HFF-Myc (cell line): ENCODE measurements around the gene WDR64.

Source experiments
- DNase-seq: peaks from one replicate; pipeline ENCODE4 v3.0.0-alpha.2; 2011; ENCODE audit warnings: low read depth; ENCODE audit errors: extremely low read depth
- H3K4me3 ChIP-seq: replicated peaks from 2 replicates; pipeline ENCODE4 v1.5.1; 2011; ENCODE audit warnings: low read depth, mild to moderate bottlenecking, control low read depth, low read length
- TF ChIP-seq, protein P1 (sequence below): IDR thresholded peaks from 2 replicates; pipeline ENCODE4 v1.5.1; 2012; ENCODE audit warnings: mild to moderate bottlenecking, low read depth, low read length, control low read depth; ENCODE audit errors: missing control alignments

WDR64 gene

DNA sequence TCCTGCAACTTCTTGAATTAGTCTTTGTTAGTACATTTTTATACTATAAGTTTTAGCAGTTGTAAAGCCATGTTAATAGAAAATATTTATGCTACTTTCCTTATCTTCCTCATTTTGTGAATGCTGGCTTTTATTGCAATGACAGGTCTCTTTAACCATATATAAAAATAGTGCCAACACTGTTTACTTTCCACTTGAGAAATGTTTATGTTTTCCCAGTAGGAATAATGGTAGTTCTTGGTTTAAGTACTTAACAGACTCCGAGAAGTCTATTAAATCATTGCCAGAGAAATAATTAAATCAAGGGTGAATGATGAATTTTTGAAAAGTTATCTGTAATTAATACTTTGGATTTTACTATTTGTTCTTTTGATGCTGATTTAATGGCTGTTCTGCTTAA lies 21.6 kb upstream of the WDR64 start:
- TF ChIP-seq, protein P1, sequence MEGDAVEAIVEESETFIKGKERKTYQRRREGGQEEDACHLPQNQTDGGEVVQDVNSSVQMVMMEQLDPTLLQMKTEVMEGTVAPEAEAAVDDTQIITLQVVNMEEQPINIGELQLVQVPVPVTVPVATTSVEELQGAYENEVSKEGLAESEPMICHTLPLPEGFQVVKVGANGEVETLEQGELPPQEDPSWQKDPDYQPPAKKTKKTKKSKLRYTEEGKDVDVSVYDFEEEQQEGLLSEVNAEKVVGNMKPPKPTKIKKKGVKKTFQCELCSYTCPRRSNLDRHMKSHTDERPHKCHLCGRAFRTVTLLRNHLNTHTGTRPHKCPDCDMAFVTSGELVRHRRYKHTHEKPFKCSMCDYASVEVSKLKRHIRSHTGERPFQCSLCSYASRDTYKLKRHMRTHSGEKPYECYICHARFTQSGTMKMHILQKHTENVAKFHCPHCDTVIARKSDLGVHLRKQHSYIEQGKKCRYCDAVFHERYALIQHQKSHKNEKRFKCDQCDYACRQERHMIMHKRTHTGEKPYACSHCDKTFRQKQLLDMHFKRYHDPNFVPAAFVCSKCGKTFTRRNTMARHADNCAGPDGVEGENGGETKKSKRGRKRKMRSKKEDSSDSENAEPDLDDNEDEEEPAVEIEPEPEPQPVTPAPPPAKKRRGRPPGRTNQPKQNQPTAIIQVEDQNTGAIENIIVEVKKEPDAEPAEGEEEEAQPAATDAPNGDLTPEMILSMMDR, result no peak
- no peak overlapping the region for H3K4me3 ChIP-seq
- no peak for DNase-seq

DNA sequence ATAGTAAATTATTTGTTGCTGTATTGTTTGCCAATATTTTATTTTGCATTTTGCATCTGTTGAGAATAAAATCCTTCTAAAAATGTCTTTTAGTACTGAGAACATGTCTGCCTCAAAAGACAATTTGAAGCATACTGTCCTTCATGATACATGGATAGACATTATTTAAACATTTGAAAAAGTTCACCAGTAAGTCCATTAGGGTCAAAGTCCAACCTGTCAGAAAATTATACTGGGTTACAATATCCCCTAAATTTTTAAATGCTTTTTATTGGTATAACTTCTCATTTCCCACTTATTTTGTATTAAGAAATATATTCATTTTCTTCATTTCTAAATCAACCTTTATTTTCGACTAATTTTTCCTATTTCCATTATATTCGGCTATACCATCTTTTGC lies 21.2 kb upstream of the WDR64 start:
- no peak for DNase-seq
- no peak overlapping the region for H3K4me3 ChIP-seq
- TF ChIP-seq, protein P1, result no peak

DNA sequence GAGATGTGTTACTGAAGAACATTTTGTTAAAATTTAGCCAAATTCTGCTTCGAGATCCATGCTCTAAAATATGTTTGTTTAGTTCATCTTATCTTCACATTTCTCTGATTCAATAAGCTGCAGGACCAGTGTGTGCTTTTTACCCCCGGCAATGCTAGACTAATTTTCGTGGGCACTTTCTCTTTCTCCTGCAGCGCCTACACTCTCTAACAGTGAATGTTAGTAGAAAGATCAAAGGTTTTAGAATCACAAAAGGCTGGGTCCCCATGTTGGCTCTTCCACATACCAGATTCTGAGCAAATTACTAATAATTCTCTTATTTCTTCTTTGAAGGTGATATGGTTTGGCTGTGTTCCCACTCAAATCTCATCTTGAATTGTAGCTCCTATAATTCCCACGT lies 20.4 kb upstream of the WDR64 start:
- H3K4me3 ChIP-seq, result no peak overlapping the region
- DNase-seq, result no peak
- TF ChIP-seq, protein P1, result no peak

DNA sequence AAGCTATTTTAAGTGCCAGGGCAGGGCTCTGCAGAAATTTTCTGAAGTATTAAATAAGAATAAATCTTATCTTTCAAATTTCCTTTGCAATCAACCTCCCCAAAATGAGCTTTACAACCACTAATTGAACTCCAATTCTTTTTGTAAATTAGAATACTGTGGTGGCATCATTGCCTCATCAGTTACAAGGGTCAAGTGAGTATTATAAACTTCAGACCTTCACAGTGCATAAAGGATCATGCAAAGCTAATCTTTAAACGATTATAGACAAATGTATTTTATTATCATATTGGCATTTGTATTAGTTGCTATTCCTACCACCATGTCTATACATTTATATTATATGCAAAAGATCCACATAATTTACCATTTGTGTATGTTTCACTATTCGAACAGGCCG lies 19.1 kb upstream of the WDR64 start:
- no peak overlapping the region for H3K4me3 ChIP-seq
- TF ChIP-seq, protein P1, result no peak
- DNase-seq, result no peak

DNA sequence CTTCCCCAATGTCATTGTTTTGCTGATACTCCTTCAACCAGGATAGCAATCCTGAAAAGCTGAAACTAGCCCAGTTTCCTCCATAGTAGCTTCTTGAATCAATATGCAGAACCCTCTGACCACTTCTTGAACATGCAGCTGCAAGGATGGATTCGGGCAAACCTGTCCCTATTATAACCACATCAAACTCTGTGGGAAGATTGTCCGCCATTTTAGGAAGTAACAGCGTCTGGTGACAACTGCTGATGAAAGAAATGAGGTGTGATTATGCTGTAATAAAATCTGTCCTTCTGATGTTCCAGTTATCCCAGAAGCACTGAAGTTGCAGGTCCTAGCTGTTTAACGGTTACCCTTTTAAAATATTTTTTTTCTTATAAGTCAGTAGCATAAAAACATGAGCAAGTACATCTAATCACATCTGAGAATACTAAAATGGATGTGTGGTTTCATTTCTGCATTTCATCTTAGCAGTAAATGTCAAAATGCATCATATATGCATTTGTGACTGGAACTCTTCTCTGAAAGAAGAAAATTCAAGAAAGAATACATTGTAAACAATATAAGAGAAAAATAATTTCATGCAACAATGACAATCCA lies 16.4 kb upstream of the WDR64 start:
- DNase-seq, result no peak
- no peak overlapping the region for H3K4me3 ChIP-seq
- TF ChIP-seq, protein P1, result no peak

DNA sequence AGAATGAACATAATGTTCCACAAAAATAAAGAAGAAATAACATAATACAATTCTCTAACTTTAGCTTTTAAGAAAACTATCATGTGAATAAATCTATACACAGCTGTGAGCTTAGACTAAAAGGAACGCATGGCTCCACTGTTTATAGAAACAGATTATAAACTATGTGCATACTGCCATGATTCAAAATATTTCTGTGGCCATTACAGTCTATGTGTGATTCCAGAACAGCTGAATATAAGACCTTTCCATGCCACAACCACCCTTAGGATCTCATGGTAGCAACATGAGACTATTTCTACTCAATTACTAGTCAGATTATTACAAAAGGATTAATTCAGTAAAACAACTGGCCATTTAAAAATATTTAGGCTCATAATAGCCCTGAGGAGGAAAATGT lies 15.8 kb upstream of the WDR64 start:
- no peak for DNase-seq
- TF ChIP-seq, protein P1, result no peak
- H3K4me3 ChIP-seq, result no peak overlapping the region

DNA sequence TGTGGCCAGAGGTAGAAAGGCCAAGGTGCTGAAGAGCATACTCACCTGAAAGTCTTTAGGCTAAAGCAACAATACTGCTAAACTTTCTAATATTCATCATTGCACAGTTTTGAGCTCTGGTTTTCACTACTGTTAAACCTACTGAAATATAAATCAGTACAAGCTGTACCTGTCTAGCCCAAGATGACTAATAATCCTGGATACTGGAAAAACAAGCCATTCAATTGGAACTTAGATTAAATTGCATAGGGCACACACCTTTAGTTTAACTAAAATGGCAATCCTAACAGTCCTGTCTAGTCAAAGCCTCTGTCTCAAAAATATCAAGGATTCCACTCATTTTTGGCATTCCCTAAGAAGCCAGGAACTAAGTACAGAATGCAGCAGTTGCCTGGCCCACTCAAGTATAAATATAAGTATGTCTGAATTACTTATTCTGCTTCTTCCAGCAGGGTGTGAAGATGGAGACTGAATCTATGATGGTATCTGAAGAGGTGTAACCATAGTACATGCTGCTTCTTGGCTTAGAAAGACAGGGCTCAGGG lies 15.0 kb upstream of the WDR64 start:
- DNase-seq, result no peak
- peak overlapping the region; percentile 83 for H3K4me3 ChIP-seq
- TF ChIP-seq, protein P1, result no peak
